Heart right ventricle (tissue), 16 donors: ENCODE data around the gene ST7. TPM values are rescaled to one million over a fixed set of nuclear protein-coding genes. Genes with fewer than 3 reads are reported as not detected.
A peak's percentile ranks its signal among the peaks of the same experiment; 100 is the strongest.

Experiments used
- ATAC-seq, 8 donors: fragments of 200-7000 bp; cut with Tn5 transposase; one replicate each; pipeline ENCODE4 v1.9.1; 2020; ENCODE audit warnings: mild to moderate bottlenecking in 8 of 8, moderate library complexity in 8 of 8, moderate number of reproducible peaks in 1 of 8
- DNase-seq, 2 donors: peaks; one replicate each; pipeline ENCODE4 v3.0.0-alpha.2; 2020
- H3K27ac ChIP-seq, 10 donors: fragments of 200-600 bp; sonication (generic) in 2 of 10; one replicate each; pipeline versions ENCODE4 v1.5.0 to v1.8.0; 2020 to 2022; ENCODE audit warnings: mild to moderate bottlenecking in 3 of 10
- H3K27me3 ChIP-seq, 7 donors: fragments of 200-600 bp; one replicate each; pipeline ENCODE4 v1.8.0; 2021 to 2022; ENCODE audit warnings: mild to moderate bottlenecking in 2 of 7
- H3K36me3 ChIP-seq, 9 donors: fragments of 200-600 bp; sonication (generic) in 1 of 9; one replicate each; pipeline versions ENCODE4 v1.5.0 to v1.8.0; 2020 to 2022; ENCODE audit warnings: mild to moderate bottlenecking in 2 of 9
- H3K4me1 ChIP-seq, 9 donors: fragments of 200-600 bp; sonication (generic) in 1 of 9; one replicate each; pipeline versions ENCODE4 v1.5.0 to v1.8.0; 2020 to 2022; ENCODE audit warnings: mild to moderate bottlenecking in 4 of 9
- H3K4me3 ChIP-seq, 10 donors: fragments of 200-600 bp; sonication (generic) in 2 of 10; one replicate each; pipeline versions ENCODE4 v1.5.0 to v1.8.0; 2020 to 2022; ENCODE audit warnings: mild to moderate bottlenecking in 7 of 10, moderate library complexity in 2 of 10
- H3K9me3 ChIP-seq, 11 donors: fragments of 200-600 bp in 10 of 11; sonication (generic) in 2 of 11; one replicate each; pipeline versions ENCODE4 v1.5.0 to v1.8.0; 2013 to 2022; ENCODE audit warnings: mild to moderate bottlenecking in 2 of 11, control low read depth in 1 of 11, moderate library complexity in 1 of 11
- CTCF ChIP-seq, 9 donors: fragments of 200-600 bp; sonication (generic) in 2 of 9; IDR thresholded peaks; one replicate each; pipeline versions ENCODE4 v1.5.0 to v1.8.0; 2021 to 2022; ENCODE audit warnings: antibody characterized with exemption in 9 of 9, mild to moderate bottlenecking in 5 of 9, moderate library complexity in 1 of 9
- WGBS, 2 donors: extraction: QIAGEN DNeasy Blood & Tissue Kit; methylation state at CpG; one replicate each; pipeline ENCODE4 v1.1.7; 2013; ENCODE audit warnings: inconsistent platforms in 1 of 2; 5-methylcytosine and 5-hydroxymethylcytosine counted together
- intact Hi-C, 10 donors: fragments of 100-400 bp; cut with DNase I; formaldehyde crosslinking; loops; one replicate each; pipeline versions ENCODE4 v1.11.1 to v1.14.2; 2022
- polyA plus RNA-seq, 2 donors: library from polyadenylated mRNA; stranded (reverse); fragments of 200-250 nt; gene quantifications; one replicate each; pipeline ENCODE4 v1.2.3, GENCODE V29; 2013
- total RNA-seq, 10 donors: library from RNA; stranded (reverse); fragmentation: NEBNext Ultra II Directional in 3 of 10; extraction: Animal tissue kit (Norgen Biotek cat#: 25700) in 3 of 10; gene quantifications; one replicate each; pipeline versions ENCODE4 v1.2.1 to v1.2.4, GENCODE V29; 2021 to 2023
- donor health status: Arrhythmogenic right ventricular cardiomyopathy.
- donor health status: ischemic (EF 13 %, LVEDD 7.1; RV severe dilation, severe dysfunction).
- donor health status: healthy with polysubstance abuse.
- donor health status: DM: no; HTN: yes; CAD: no.
- donor health status: DM: no; HTN: no; CAD: no.
- donor health status: ischemic (EF 25% LVEDD 6.9; RV normal size, moderate dysfunction).
- donor health status: ischemic (EF 25% LVEDD 5.7; RV mildly dilated, moderate dysfunction).
- donor health status: healthy.
- donor health status: DM: yes; HTN: yes; CAD: no.
- donor health status: Ischemic cardiomyopathy.
- donor health status: ischemic (EF 35%, LVEDD 5.7; RV mildly dilated, moderate dysfunction).
- donor health status: nonischemic (EF 11% LVEDD 7.7; RV severe dilation, severe dysfunction).
- donor health status: DM: yes; HTN: yes; CAD: no.
- donor health status: PGD.
- donor health status: ischemic (EF 29% LVEDD 5.4; RV normal size, mild dysfunction).
- donor health status: nonischemic (EF 23%, LVEDD 6.1; RV moderate dilation, normal function).

Gene ST7
- total and polyA plus RNA-seq, 12 donors = 20.1 to 40.2 (median 23.4) TPM

GRCh38 chr7:116986611-116987565, 33.6 kb downstream of the ST7 start:
- ATAC-seq (peak in 1 of 8 donors; percentile 45), DNase-seq (no peak)
- no peak overlapping the region for H3K27ac ChIP-seq

GRCh38 chr7:116988363-116988989, 35.2 kb downstream of the ST7 start:
- Histone ChIP-seq H3K36me3 (no peaks in the 10 kb centered on the region), H3K27me3 (no peaks in the 10 kb centered on the region), H3K4me3 (no peak overlapping the region), H3K4me1 (peaks cover 0 to 16% (median 0%) of the 10 kb centered on the region in 9 donors), H3K27ac (no peak overlapping the region), H3K9me3 (peaks cover 0 to 4% (median 0%) of the 10 kb centered on the region in 11 donors)
- DNase-seq (no peak), ATAC-seq (no peak)
- intact Hi-C loops = loop anchor here in 8 of 10 donors (1.0 to 10.0 kb wide), 4 partner anchors 54 to 131 kb away; no protein-coding TSS in a partner anchor
- WGBS, 2 donors = 67 to 70% methylated on average over 4 of the region's 4 CpGs
- peak in 8 of 9 donors; percentile 14 to 66 (median 55) for TF ChIP-seq CTCF (IDR thresholded peaks at IDR 0.05)

More at GRCh38 chr7:116986611-116987565, 33.6 kb downstream of the ST7 start:
- intact Hi-C loops = loop anchor here in 7 of 10 donors (2.0 to 10.0 kb wide), 4 partner anchors 52 to 134 kb away; no protein-coding TSS in a partner anchor
- Histone ChIP-seq H3K9me3 (peaks cover 0 to 4% (median 0%) of the 10 kb centered on the region in 11 donors), H3K4me1 (peaks cover 0 to 23% (median 0%) of the 10 kb centered on the region in 9 donors), H3K36me3 (no peaks in the 10 kb centered on the region), H3K27me3 (no peaks in the 10 kb centered on the region), H3K4me3 (no peak overlapping the region)
- no peak for TF ChIP-seq CTCF (IDR thresholded peaks at IDR 0.05)
- WGBS, 2 donors = 67 to 79% methylated on average over 4 of the region's 4 CpGs

GRCh38 chr7:116990056-116990455, 36.8 kb downstream of the ST7 start:
- intact Hi-C loops = no loop called here
- no peaks in the 10 kb centered on the region for H3K36me3 ChIP-seq
- peaks cover 0 to 15% (median 0%) of the 10 kb centered on the region in 9 donors for H3K4me1 ChIP-seq
- no peak overlapping the region for H3K27ac ChIP-seq
- H3K27me3 ChIP-seq = no peaks in the 10 kb centered on the region
- no peak overlapping the region for H3K4me3 ChIP-seq
- peaks cover 0 to 4% (median 0%) of the 10 kb centered on the region in 11 donors for H3K9me3 ChIP-seq
- ATAC-seq = no peak
- DNase-seq = no peak
- WGBS, 2 donors = 89 to 96% methylated on average over 5 of the region's 5 CpGs
- no peak for TF ChIP-seq CTCF (IDR thresholded peaks at IDR 0.05)

GRCh38 chr7:116991233-116991632, 37.9 kb downstream of the ST7 start:
- 80 to 96% methylated on average over 3 of the region's 3 CpGs for WGBS, 2 donors
- Histone ChIP-seq H3K27me3 (no peaks in the 10 kb centered on the region), H3K4me3 (no peak overlapping the region), H3K27ac (no peak overlapping the region), H3K9me3 (peaks cover 0 to 4% (median 0%) of the 10 kb centered on the region in 11 donors), H3K4me1 (peaks cover 0 to 11% (median 0%) of the 10 kb centered on the region in 9 donors), H3K36me3 (no peaks in the 10 kb centered on the region)
- TF ChIP-seq CTCF (IDR thresholded peaks at IDR 0.05) = no peak
- intact Hi-C loops = no loop called here
- no peak for DNase-seq
- ATAC-seq = no peak
